Measurements from ENCODE around the gene EIF4E1B. TPM values are rescaled to one million over a fixed set of nuclear protein-coding genes. Genes with fewer than 3 reads are reported as not detected.

Gene EIF4E1B
- total and polyA plus RNA-seq, 10 donors, result not detected

- TF ChIP-seq POLR2A (IDR thresholded peaks at IDR 0.05), result no peak
- TF ChIP-seq, protein P1, sequence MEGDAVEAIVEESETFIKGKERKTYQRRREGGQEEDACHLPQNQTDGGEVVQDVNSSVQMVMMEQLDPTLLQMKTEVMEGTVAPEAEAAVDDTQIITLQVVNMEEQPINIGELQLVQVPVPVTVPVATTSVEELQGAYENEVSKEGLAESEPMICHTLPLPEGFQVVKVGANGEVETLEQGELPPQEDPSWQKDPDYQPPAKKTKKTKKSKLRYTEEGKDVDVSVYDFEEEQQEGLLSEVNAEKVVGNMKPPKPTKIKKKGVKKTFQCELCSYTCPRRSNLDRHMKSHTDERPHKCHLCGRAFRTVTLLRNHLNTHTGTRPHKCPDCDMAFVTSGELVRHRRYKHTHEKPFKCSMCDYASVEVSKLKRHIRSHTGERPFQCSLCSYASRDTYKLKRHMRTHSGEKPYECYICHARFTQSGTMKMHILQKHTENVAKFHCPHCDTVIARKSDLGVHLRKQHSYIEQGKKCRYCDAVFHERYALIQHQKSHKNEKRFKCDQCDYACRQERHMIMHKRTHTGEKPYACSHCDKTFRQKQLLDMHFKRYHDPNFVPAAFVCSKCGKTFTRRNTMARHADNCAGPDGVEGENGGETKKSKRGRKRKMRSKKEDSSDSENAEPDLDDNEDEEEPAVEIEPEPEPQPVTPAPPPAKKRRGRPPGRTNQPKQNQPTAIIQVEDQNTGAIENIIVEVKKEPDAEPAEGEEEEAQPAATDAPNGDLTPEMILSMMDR (IDR thresholded peaks at IDR 0.05 in 8 of 11, conservative IDR thresholded peaks at IDR 0.05 in 3 of 11), result no peak
- no peak for TF ChIP-seq POLR2AphosphoS5 (IDR thresholded peaks at IDR 0.05)
- Histone ChIP-seq H3K9me3 (no peaks in the 10 kb centered on the region), H3K4me1 (peaks cover 3 to 25% (median 21%) of the 10 kb centered on the region in 6 donors), H3K4me3 (no peak overlapping the region), H3K27me3 (replicated peaks in 1 of 7) (peaks cover 0 to 45% (median 10%) of the 10 kb centered on the region in 7 donors), H3K36me3 (no peaks in the 10 kb centered on the region), H3K27ac (no peak overlapping the region)
- intact Hi-C loops (cut with DNase I; ENCODE audit: low total_unique reads), result loop anchor here (5.0 kb wide), 1 partner anchor 294 kb away; no protein-coding TSS in a partner anchor
- DNase-seq, result no peak
- WGBS, 5 donors, result 87 to 95% (median 88%) methylated on average over 10 of the region's 10 CpGs
Observed at GRCh38 chr5:176663566-176663965, 33.1 kb downstream of the EIF4E1B start.

- no peak overlapping the region for H3K27ac ChIP-seq
- TF ChIP-seq POLR2A (IDR thresholded peaks at IDR 0.05) (no peak), POLR2AphosphoS5 (IDR thresholded peaks at IDR 0.05) (no peak)
- TF ChIP-seq, protein P1 (IDR thresholded peaks at IDR 0.05 in 8 of 11, conservative IDR thresholded peaks at IDR 0.05 in 3 of 11), result no peak
- 18 to 43% (median 34%) methylated on average over 5 to 6 of the region's 6 CpGs for WGBS, 5 donors
- H3K4me3 ChIP-seq, result no peak overlapping the region
- H3K27me3 ChIP-seq (replicated peaks in 1 of 7), result peaks cover 0 to 50% (median 10%) of the 10 kb centered on the region in 7 donors
- no peaks in the 10 kb centered on the region for H3K36me3 ChIP-seq
- H3K4me1 ChIP-seq, result peaks cover 0 to 16% (median 12%) of the 10 kb centered on the region in 6 donors
- no peaks in the 10 kb centered on the region for H3K9me3 ChIP-seq
- intact Hi-C loops (cut with DNase I; ENCODE audit: low total_unique reads), result loop anchor here (5.0 kb wide), 1 partner anchor 293 kb away; no protein-coding TSS in a partner anchor
- no peak for DNase-seq
Observed at GRCh38 chr5:176664479-176664878, 34.0 kb downstream of the EIF4E1B start.

DNA sequence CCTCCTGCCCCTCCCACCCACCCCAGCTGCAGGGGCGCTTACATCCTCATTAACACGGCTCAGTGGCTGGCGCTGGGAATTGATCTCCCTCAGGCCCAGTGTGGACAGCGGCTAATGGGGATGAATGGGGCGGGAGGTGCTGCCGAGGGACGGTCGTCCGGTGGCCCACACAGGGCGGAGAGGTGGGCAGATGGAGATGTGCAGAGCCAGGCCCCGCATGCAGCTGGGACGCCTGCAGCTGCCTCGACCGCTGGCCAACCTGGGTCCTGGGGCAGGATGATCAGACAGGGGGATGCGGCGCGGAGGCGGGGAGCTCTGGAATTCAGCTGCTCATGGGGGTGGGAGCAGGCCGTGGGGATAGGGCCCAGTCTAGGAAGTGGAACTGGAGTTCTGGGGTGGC, 34.4 kb downstream of the EIF4E1B start:
- Histone ChIP-seq H3K36me3 (no peaks in the 10 kb centered on the region), H3K9me3 (no peaks in the 10 kb centered on the region), H3K4me3 (no peak overlapping the region), H3K27ac (no peak overlapping the region), H3K27me3 (replicated peaks in 1 of 7) (peaks cover 0 to 55% (median 10%) of the 10 kb centered on the region in 7 donors), H3K4me1 (peaks cover 0 to 13% (median 11%) of the 10 kb centered on the region in 6 donors)
- TF ChIP-seq POLR2AphosphoS5 (IDR thresholded peaks at IDR 0.05), result no peak
- no peak for TF ChIP-seq POLR2A (IDR thresholded peaks at IDR 0.05)
- TF ChIP-seq, protein P1 (IDR thresholded peaks at IDR 0.05 in 8 of 11, conservative IDR thresholded peaks at IDR 0.05 in 3 of 11), result no peak
- intact Hi-C loops (cut with DNase I; ENCODE audit: low total_unique reads), result loop anchor here (5.0 kb wide), 1 partner anchor 292 kb away; no protein-coding TSS in a partner anchor
- DNase-seq, result no peak
- 35 to 50% (median 44%) methylated on average over 9 to 19 of the region's 19 CpGs for WGBS, 5 donors

- no peak overlapping the region for H3K4me3 ChIP-seq
- TF ChIP-seq POLR2AphosphoS5 (IDR thresholded peaks at IDR 0.05), result no peak
- no peak for DNase-seq
- H3K27me3 ChIP-seq (replicated peaks in 1 of 7), result peaks cover 0 to 61% (median 16%) of the 10 kb centered on the region in 7 donors
- intact Hi-C loops (cut with DNase I; ENCODE audit: low total_unique reads), result no loop called here
- no peaks in the 10 kb centered on the region for H3K9me3 ChIP-seq
- WGBS, 5 donors, result 80 to 87% (median 85%) methylated on average over 6 of the region's 6 CpGs
- H3K36me3 ChIP-seq, result no peaks in the 10 kb centered on the region
- peaks cover 0 to 8% (median 8%) of the 10 kb centered on the region in 6 donors for H3K4me1 ChIP-seq
- no peak overlapping the region for H3K27ac ChIP-seq
Observed at GRCh38 chr5:176665517-176665916, 35.0 kb downstream of the EIF4E1B start.

Measured in spleen (tissue), 11 donors.